Adrenal gland (tissue), 12 donors: ENCODE data around the gene SPIRE1. TPM values are rescaled to one million over a fixed set of nuclear protein-coding genes. Genes with fewer than 3 reads are reported as not detected.

ENCODE experiments used
- DNase-seq, 7 donors: peaks; one replicate each; pipeline ENCODE4 v3.0.0-alpha.2; 2019 to 2020
- H3K27ac ChIP-seq, 5 donors: fragments of 200-600 bp; sonication (generic) in 4 of 5; 1 replicate in 3 of 5; 2 replicates in 2 of 5; pipeline versions ENCODE4 v1.5.1 to v1.8.0; 2016 to 2020; ENCODE audit warnings: mild to moderate bottlenecking in 1 of 5
- H3K27me3 ChIP-seq: fragments of 200-600 bp; 2 replicates; pipeline ENCODE4 v1.8.0; 2021
- H3K36me3 ChIP-seq, 2 donors: fragments of 200-600 bp; replicated peaks in 1 of 2; 1 replicate in 1 of 2; 2 replicates in 1 of 2; pipeline versions ENCODE4 v1.5.1 to v1.8.0; 2018 to 2022
- H3K4me1 ChIP-seq, 2 donors: fragments of 200-600 bp; replicated peaks in 1 of 2; 1 replicate in 1 of 2; 2 replicates in 1 of 2; pipeline versions ENCODE4 v1.5.1 to v1.8.0; 2018 to 2021
- H3K4me3 ChIP-seq, 4 donors: fragments of 200-600 bp; sonication (generic) in 3 of 4; one replicate each; pipeline ENCODE4 v1.5.1; 2016 to 2018
- H3K9me3 ChIP-seq, 3 donors: fragments of 200-600 bp; sonication (generic) in 1 of 3; replicated peaks in 1 of 3; 1 replicate in 2 of 3; 2 replicates in 1 of 3; pipeline versions ENCODE4 v1.5.1 to v1.8.0; 2016 to 2021
- CTCF ChIP-seq, 6 experiments: fragments of 450-650 bp in 4 of 6; fragments of 200-600 bp in 2 of 6; sonication (generic) in 1 of 6; IDR thresholded peaks; 1 replicate in 5 of 6; 2 replicates in 1 of 6; pipeline versions ENCODE4 v1.5.1 to v1.8.0; 2016 to 2021; ENCODE audit warnings: antibody characterized with exemption in 6 of 6, mild to moderate bottlenecking in 2 of 6, moderate library complexity in 1 of 6
- POLR2A ChIP-seq, 2 donors: fragments of 450-650 bp; IDR thresholded peaks; one replicate each; pipeline ENCODE4 v1.6.1; 2017; ENCODE audit warnings: antibody characterized with exemption in 2 of 2, mild to moderate bottlenecking in 2 of 2, moderate library complexity in 1 of 2
- WGBS, 4 donors: extraction: QIAGEN DNeasy Blood & Tissue Kit in 2 of 4; methylation state at CpG; one replicate each; pipeline versions ENCODE4 v1.1.5 to v1.1.7; 2013 to 2017; 5-methylcytosine and 5-hydroxymethylcytosine counted together
- intact Hi-C, 2 donors: fragments of 100-400 bp; cut with DNase I; formaldehyde crosslinking; loops; one replicate each; pipeline versions ENCODE4 v1.14.1 to v1.15.0; 2022 to 2023
- polyA plus RNA-seq, 3 donors: library from polyadenylated mRNA; stranded (reverse); fragments of 200-250 nt in 2 of 3; fragments of 350-450 nt in 1 of 3; fragmentation: Illumina TruSeq in 1 of 3; extraction: RNeasy Lipid Tissue Mini Kit (QIAGEN cat#74804) in 1 of 3; gene quantifications; one replicate each; pipeline ENCODE4 v1.2.3, GENCODE V29; 2013 to 2014
- total RNA-seq, 9 donors: library from RNA; depleted of rRNA in 4 of 9; stranded (reverse); fragments of >200 nt in 4 of 9; fragments of 120-200 nt in 1 of 9; fragmentation: NEBNext Ultra II Directional in 1 of 9; extraction: Animal tissue kit (Norgen Biotek cat#: 25700) in 1 of 9; gene quantifications; one replicate each; pipeline versions ENCODE4 v1.1.0 to v1.2.4, GENCODE V29; 2013 to 2023
- donor health status: healthy with polysubstance abuse.
- donor health status: Bipolar disorder and iron deficiency.
- donor health status: DM: yes; HTN: yes; CAD: no.
- donor health status: DM: no; HTN: no; CAD: no.
- donor health status: DM: no; HTN: no; CAD: no.
- donor health status: DM: yes; HTN: yes; CAD: no.

Gene SPIRE1
- total and polyA plus RNA-seq, 12 donors: 11.7 to 74.0 (median 45.6) TPM

- 91 to 93% (median 92%) methylated on average over 4 of the region's 4 CpGs for WGBS, 4 donors
- intact Hi-C loops: no loop called here
- no peak overlapping the region for H3K27ac ChIP-seq
- H3K4me3 ChIP-seq: no peak overlapping the region
- H3K36me3 ChIP-seq: peaks cover 0 to 14% of the 10 kb centered on the region in 2 donors
- DNase-seq: no peak
- no peak for TF ChIP-seq CTCF (IDR thresholded peaks at IDR 0.05)
- TF ChIP-seq POLR2A (IDR thresholded peaks at IDR 0.05): no peak
- H3K27me3 ChIP-seq: no peaks in the 10 kb centered on the region
- H3K9me3 ChIP-seq: no peaks in the 10 kb centered on the region
- peaks cover 10 to 13% of the 10 kb centered on the region in 2 donors for H3K4me1 ChIP-seq
Measured at GRCh38 chr18:12474876-12475275, 183.0 kb downstream of the SPIRE1 start.

GRCh38 chr18:12474146-12474545 is 183.8 kb downstream of the SPIRE1 start:
- no peak for DNase-seq
- no peak overlapping the region for H3K27ac ChIP-seq
- TF ChIP-seq CTCF (IDR thresholded peaks at IDR 0.05): no peak
- TF ChIP-seq POLR2A (IDR thresholded peaks at IDR 0.05): no peak
- intact Hi-C loops: no loop called here
- H3K4me3 ChIP-seq: no peak overlapping the region
- no peaks in the 10 kb centered on the region for H3K27me3 ChIP-seq
- H3K36me3 ChIP-seq: peaks cover 0 to 8% of the 10 kb centered on the region in 2 donors
- no peaks in the 10 kb centered on the region for H3K9me3 ChIP-seq
- peaks cover 12 to 14% of the 10 kb centered on the region in 2 donors for H3K4me1 ChIP-seq

- no peaks in the 10 kb centered on the region for H3K36me3 ChIP-seq
- peak in 4 of 7 donors; percentile 28 to 70 (median 60) for DNase-seq
- no peaks in the 10 kb centered on the region for H3K9me3 ChIP-seq
- no peak overlapping the region for H3K4me3 ChIP-seq
- TF ChIP-seq POLR2A (IDR thresholded peaks at IDR 0.05) (no peak), CTCF (IDR thresholded peaks at IDR 0.05) (no peak)
- H3K27ac ChIP-seq: peak overlapping the region in 3 of 5 donors; percentile 28 to 55 (median 49)
- no peaks in the 10 kb centered on the region for H3K27me3 ChIP-seq
- peaks cover 12 to 14% of the 10 kb centered on the region in 2 donors for H3K4me1 ChIP-seq
- 44 to 66% (median 48%) methylated on average over 6 to 7 of the region's 7 CpGs for WGBS, 4 donors
- intact Hi-C loops: no loop called here
Measured at GRCh38 chr18:12470382-12471075, 187.4 kb downstream of the SPIRE1 start.

- H3K36me3 ChIP-seq: peaks cover 0 to 12% of the 10 kb centered on the region in 2 donors
- no peak for DNase-seq
- 95 to 97% (median 96%) methylated on average over 4 of the region's 4 CpGs for WGBS, 4 donors
- no peak overlapping the region for H3K4me3 ChIP-seq
- no peak overlapping the region for H3K27ac ChIP-seq
- no peaks in the 10 kb centered on the region for H3K27me3 ChIP-seq
- peaks cover 12 to 14% of the 10 kb centered on the region in 2 donors for H3K4me1 ChIP-seq
- H3K9me3 ChIP-seq: no peaks in the 10 kb centered on the region
- intact Hi-C loops: no loop called here
- no peak for TF ChIP-seq POLR2A (IDR thresholded peaks at IDR 0.05)
- no peak for TF ChIP-seq CTCF (IDR thresholded peaks at IDR 0.05)
Measured at GRCh38 chr18:12468445-12468844, 189.5 kb downstream of the SPIRE1 start.
